Embryonic facial prominence (tissue), 1 donor: ENCODE measurements around the gene NTHL1.

Experiments used
- DNase-seq: peaks from one replicate; pipeline ENCODE4 v3.0.0-alpha.2; 2016; ENCODE audit errors: extremely low spot score

NTHL1 gene

DNA sequence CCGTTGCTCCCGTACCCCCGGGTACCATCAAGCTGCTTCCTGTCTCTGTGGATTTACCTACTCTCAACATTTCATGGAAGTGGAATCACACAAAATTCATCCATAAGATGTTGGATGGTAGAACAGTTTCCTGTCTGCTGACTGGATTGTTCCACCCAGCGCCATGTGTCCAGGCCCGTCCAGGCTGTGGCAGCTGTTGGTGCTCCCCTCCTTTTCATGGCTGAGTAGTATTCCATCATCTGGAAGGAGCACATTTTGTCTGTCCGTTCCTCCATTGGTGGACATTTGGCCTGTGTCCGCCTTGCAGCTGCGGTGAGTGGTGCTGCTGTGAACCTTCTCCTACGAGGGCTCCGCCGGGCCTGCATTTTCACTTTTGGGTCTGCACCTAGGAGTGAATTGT lies 18.5 kb upstream of the NTHL1 start:
- no peak for DNase-seq

DNA sequence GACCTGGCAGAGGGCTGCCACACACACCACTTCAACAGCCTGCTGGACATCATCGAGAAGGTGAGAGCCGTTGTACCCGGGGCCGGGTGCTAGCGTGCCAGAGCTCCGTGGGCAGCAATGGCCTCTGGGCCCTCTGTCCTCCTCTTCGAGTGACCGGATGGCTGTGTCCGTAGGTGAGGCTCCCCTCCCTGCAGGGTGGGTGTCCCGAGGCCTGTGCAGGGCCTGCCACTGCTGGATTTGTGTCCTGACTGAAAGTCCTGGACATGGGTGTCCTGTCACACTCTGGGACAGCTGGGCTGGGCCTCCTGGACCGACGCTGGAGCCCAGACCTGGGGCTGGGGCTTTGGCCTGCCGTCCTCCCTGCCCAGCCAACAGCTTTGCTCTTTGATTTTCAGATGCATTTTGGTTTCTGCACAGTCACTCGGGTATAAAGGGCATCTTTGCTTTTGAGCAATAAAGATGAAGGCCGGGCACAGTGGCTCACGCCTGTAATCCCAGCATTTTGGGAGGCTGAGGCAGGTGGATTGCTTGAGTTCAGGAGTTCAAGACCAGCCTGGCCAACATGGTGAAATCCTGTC lies 16.8 kb upstream of the NTHL1 start:
- DNase-seq, result no peak

GRCh38 chr16:2063861-2064260 lies 16.2 kb upstream of the NTHL1 start:
- DNase-seq, result no peak

DNA sequence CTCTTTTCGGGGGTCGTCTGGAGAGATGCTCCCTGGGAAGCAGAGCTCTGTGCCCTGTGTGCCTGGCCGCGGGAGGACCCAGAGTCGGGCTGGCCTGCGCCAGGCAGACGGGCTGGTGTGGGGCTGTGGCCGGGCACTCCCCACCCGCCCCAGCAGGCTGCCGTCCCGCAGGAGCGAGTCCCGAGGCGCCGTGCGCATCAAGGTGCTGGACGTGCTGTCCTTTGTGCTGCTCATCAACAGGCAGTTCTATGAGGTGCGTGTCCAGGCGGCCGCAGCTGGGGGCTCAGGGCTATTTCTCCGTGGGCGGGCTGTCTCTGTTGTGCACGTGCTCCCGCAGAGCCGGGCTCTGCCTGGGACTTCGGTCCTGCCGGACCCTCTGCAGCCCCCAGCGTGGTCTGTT lies 15.2 kb upstream of the NTHL1 start:
- no peak for DNase-seq

DNA sequence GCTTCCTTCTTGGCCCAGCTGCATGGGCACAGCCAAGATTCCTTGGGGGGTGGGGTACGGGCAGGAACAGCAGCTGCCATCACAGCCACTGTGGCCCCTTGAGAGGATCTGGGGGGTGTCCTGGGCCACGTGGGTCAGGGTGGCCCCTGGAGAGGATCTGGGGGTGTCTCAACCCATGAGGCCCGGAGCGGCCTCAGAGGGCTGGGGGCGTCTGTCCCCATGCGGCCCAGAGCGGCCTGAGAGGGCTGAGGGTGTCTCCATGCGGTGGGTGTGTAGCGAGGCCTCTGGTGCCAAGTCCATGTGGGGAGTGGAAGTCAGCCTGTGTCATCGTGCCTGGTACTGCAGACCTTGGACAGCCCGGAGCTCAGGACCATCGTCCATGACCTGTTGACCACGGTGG lies 13.9 kb upstream of the NTHL1 start:
- no peak for DNase-seq

DNA sequence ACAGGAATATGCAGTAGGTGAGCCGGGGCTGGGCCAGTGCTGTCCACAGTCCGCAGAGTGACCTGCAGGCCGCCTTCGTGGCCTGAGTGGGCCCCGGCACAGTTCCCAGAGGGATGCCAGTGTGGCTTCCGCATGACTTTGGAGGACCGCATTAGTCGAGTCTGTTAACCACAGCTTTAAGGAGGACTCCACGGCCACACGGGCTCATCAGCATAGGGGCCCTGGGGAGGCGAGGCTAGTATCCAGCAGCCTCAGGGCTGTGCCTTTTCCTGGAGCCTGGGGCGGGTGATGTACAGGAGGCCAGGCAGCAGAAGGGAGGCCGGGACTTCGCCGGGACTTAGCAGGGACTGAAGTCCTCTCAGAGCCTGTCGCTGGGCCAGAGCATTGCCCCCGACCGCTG lies 13.4 kb upstream of the NTHL1 start:
- DNase-seq, result no peak

DNA sequence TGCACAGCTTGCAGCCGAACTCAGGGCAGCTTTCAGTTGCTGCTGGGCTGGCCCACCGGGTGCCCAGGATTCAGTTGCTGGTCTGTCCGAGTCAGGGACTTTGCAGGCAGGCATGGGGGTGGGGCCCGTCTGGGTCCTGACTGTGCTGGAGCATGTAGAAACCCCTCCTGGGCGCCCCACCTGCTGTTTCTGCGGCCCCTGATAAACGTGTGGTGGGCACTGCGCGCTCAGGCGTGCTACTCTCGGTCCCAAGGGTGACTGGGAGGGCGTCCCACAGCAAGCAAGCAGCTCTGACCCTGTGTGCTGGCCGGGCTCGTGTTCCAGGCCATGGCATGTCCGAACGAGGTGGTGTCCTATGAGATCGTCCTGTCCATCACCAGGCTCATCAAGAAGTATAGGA lies 12.7 kb upstream of the NTHL1 start:
- no peak for DNase-seq

DNA sequence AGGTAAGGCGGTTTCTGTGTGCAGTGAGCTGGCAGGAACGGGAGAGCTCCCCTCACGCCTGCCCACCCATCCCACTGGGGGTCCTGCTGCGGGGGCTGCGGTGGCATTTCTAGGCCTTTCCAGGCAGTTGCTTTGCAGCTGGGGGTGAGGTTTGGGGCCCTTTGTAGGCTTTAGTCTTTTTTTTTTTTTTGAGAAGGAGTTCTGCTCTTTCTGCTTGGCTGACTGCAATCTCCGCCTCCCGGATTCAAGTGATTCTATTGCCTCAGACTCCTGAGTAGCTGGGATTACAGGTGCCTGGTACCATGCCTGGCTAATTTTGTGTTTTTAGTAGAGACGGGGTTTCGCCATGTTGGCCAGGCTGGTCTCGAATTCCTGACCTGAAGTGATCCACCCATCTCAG lies 11.2 kb upstream of the NTHL1 start:
- DNase-seq, result no peak

GRCh38 chr16:2058420-2058819 lies 10.8 kb upstream of the NTHL1 start:
- no peak for DNase-seq

DNA sequence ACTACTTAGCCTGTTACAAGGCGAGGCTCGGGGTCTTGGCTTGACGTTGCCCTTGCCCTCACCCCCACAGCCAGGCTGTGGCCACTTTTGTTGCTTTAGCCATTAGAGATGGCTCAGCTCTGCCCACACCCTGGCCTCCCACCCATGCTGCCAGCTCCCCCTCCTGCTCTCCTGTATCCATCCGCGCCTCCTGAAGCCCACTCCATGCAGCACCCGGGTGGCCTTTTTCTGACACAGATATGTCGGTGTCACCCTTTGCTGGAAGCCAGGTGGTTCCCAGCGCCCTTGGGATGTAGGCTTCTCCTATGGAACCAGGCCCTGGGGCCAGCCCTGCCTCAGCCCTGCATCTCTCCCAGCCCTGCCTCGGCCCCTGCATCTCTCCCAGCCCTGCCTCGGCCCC lies 9.8 kb upstream of the NTHL1 start:
- DNase-seq, result no peak

DNA sequence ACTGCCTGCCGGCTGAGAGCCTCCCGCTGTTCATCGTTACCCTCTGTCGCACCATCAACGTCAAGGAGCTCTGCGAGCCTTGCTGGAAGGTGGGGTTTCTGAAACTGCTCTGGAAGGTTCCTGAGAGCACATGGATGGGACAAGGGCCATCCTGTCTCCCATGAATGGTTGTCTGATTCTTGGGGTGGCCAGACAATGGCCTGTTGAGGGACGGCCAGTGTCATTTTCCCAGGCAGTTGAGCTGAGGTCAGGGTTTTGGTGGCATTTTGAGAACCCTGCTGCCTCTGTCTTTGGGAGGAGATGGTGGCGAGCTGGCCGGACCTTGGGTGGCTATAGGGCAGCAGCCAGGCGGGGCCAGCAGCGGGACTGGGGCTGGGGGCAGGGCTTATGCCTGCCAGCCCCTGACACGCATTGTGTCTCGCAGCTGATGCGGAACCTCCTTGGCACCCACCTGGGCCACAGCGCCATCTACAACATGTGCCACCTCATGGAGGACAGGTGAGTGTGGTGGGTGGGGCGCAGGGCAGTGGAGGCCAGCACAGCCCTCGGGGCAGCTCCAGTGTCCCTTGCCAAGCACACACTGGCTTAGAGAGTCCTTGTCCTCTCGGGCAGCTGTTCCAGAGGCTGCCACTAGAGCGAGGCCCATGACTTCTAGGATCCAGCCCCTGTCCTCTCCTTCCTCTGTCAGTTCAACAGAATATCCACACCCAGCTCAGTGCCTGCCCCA lies 9.2 kb upstream of the NTHL1 start:
- DNase-seq, result no peak

GRCh38 chr16:2056077-2056476 lies 8.4 kb upstream of the NTHL1 start:
- no peak for DNase-seq

DNA sequence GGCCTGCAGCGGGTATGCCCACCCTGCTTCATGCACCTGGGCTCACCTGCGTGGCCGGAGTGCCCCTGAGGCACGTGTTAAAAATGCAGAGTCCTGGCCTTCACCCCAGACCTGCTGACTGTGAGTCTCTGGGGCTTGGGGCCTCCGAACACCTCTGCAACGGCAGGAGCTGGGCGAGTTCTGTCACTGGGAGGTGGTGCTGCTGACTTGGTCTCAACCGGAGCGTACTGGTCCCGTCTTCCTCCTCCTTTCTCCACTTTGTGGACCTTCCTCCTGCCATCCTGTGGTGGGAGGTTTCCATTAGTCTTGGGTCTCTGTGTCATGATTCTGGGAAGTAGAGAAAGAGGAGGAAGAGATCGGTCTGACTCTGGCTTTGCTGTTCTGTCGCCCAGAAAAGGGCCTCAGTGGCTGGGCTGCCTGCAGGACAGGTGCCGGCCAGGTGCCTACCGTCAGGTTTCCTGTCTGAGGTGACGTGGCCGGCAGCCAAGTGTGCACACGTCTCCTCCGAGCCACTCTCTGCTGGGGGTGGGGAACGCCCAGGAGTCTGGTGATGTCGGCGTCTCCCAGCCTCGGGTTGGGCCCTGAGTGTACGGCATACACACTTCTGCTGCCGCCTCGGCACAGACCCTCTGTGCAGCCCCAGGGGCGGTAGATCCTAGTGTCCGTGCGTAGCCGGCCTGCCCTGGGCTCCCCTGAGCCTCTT lies 7.1 kb upstream of the NTHL1 start:
- DNase-seq, result no peak

DNA sequence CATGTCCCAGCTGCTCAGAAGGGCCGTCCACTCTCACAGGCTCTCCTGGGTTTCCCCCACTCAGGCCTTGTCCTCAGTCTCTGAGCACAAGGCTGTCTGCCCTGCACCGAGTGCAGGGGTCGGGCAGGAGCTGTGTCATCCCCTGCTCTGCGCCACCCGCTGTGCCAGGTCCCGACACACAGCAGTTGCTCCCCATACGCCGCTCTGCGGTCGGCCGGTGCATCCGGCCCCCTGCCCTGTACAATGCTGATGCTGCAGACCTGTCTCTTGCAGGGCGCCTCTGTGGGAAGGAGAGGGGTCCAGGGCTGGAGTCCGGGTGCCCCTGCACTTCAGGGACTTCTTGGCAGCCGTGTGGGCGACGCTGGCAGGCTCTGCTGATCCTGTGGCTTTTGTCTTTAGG lies 6.3 kb upstream of the NTHL1 start:
- DNase-seq, result no peak

DNA sequence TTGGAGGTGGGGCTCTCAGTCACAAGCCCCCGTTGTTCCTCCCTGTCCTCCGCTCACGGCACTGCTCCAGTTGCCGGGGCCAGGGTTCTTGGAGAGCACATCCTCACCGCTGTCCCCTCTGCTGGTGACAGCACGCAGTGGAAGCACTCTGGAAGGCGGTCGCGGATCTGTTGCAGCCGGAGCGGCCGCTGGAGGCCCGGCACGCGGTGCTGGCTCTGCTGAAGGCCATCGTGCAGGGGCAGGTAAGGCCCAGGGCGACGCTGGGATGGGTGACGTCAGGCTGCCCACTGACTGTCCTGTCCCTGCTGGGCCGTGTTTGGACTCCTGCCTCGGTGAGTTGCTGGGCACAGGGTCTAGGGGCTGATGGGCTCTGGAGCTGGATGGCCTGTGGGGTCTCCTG lies 5.6 kb upstream of the NTHL1 start:
- DNase-seq, result no peak

DNA sequence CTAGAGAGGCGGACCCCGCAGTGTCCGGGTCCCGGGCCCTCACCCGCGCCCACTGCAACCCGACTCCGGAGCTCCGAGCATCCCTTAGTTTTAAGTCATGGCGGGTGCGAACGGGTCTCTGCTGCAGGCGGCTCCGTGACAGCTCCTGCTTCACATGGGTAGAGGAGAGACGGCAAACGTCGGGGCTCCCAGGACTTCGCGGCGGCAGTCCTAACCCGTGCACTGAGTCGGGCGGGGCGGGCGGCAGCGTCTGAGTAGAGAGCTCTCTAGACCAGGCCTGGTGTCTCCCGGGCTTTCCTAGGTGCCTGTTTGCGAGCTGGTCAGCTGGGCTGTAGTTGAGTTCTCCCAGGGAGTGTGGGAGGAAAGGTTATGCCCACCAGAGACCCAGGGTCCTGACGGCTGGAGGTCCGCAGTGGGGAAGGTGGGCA lies 496 bp upstream of the NTHL1 start:
- no peak for DNase-seq

DNA sequence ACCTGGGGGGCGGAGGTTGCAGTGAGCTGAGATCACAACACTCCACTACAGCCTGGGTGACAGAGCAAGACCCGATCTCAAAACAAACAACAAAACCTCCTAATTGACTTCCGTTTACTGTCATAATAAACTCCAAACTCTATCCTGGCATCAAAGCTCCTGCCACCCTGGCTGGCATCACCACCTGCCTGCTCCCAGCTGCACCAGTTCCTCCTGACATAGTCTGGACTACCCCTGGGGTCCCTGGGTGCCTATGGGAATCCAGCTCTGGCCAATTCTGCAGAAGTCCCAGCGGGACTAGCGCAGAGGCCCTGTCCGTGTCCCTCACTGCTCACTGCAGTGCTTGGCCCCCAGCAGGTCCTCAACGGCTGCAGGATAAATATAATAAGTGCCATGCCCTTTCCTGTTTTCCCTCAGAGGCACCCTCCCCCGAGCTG lies 723 bp downstream of the NTHL1 start:
- DNase-seq, result no peak

GRCh38 chr16:2045965-2046892 lies 1.4 kb downstream of the NTHL1 start:
- no peak for DNase-seq

DNA sequence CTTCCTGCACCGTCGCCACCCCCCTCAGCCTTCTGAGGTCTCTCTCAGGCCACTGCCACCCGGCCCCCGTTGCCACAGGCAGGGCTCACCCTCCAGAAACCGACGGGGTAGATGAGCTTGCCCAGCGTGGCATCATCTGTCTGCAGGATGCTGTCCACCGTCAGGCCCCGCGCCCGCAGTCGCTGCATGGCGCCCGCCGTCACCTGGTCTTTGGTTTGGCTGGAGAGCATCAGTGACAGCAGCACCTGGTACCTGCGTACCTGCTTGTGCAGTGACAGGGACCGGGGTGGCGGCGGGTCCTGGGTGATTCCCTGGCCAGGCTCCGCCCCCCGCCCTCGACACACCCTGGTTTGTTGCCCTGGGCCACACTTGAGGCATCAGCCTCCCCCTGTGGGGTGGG lies 3.1 kb downstream of the NTHL1 start:
- no peak for DNase-seq

DNA sequence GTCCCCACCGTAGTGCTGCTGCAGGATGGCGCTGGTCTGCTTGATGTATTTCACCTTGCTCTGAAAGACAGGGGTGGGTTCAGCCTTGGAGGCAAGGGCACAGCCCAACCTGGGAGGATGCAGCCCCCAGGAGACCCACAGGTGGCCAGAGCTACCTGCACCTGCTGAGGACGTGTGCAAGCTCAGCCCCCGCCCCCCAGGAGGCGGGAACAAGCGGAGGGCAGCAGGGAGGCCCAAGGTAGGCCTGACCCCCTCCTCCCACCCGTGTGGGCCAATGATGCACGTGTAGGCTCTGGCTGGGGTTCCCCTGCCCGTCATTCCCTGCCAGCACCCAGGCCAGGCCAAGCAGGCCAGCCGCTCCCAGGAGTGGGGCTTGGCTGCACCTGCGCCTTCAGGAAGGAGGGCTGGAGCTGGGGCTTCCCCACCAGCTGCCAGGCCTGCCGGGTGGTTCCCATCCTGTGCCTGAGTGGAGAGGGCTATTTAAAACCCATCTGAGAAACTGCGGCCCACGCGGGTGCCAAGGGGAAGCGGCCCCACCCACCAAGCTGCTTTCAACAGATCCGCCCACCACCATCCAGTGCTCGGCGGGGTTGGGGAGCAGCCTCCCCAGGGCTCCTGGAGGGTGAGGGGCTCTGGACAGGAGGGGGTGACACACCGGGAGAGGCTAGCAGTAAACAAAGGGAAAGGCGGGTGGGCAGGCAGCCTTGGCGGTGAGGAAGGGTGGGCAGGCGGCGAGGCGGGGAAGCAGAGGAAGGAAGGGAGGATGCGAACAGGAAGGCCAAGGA lies 3.8 kb downstream of the NTHL1 start:
- DNase-seq, result no peak

- no peak for DNase-seq
Observed at GRCh38 chr16:2042986-2043666, 4.5 kb downstream of the NTHL1 start.
